HUES6 (cell line): ENCODE data around the gene FANCC.

Experiments
- H3K27ac ChIP-seq: 2 replicates; pipeline ENCODE4 v1.7.0; 2013; ENCODE audit warnings: low read depth, mild to moderate bottlenecking, low read length, inconsistent platforms
- H3K27me3 ChIP-seq: 2 replicates; pipeline ENCODE4 v1.6.1; 2013; ENCODE audit warnings: low read length; ENCODE audit not compliant: control insufficient read depth, insufficient read depth
- H3K36me3 ChIP-seq: 2 replicates; pipeline ENCODE4 v1.6.1; 2013; ENCODE audit warnings: low read length; ENCODE audit not compliant: control insufficient read depth, insufficient read depth
- H3K4me1 ChIP-seq: 2 replicates; pipeline ENCODE4 v1.6.1; 2013; ENCODE audit warnings: low read length; ENCODE audit not compliant: control insufficient read depth, insufficient read depth
- H3K4me3 ChIP-seq: 2 replicates; pipeline ENCODE4 v1.5.1; 2013; ENCODE audit warnings: low read depth, low read length
- H3K9ac ChIP-seq: one replicate; pipeline ENCODE4 v1.6.1; 2013; ENCODE audit warnings: mild to moderate bottlenecking, low read length
- H3K9me3 ChIP-seq: 2 replicates; pipeline ENCODE4 v1.6.1; 2013; ENCODE audit warnings: low read depth, low read length; ENCODE audit not compliant: control insufficient read depth, insufficient read depth

Gene FANCC

DNA sequence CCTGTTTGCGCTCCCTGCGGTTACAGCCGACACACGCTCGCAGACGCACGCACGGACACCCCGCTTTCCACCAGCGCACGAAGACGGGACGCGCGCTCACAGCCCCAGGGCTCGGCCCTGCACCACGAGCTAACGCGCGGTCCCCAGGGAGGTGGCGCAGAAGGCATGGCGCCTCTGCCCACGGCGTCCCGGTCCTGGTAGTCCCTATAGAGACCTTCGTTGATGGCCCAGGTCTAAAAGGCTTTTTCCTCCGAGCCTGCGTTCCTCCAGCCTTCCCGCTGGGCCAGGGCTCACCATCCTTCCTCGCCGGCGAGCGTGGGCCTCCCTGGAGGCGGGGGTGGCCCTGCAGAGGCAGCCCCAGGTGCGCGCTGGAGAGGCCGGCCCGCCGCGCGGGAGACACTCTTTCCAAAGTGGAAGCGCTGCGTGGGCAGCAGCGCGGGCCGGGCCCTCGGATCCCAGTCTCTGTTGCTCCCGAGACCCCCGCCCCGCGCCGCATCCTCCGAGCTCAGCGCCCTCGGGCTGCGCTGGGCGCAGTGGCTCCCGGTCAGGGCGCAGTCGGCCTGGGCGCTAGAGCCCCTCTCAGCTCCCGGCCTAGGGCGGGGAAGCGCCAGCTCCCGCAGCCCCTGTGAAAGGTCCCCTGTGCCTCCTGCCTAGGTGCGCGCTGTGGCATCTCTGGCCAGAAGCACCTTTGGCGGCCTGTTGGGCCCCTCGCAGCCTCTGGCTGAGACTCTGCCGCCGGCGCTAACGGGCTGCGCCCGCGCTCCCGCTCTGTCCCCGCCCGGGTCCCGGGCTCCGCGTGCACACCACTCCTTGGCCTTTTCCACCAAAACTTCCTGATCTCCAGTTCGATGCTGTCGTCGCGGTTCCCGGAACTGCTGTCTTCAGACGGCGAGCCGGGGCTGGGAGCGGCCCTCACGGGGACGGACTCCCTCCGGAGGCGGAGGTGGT, 31.9 kb upstream of the FANCC start:
- peak overlapping the region; percentile 63 for H3K9ac ChIP-seq
- peak overlapping the region; percentile 63 for H3K4me3 ChIP-seq
- no peaks in the 10 kb centered on the region for H3K36me3 ChIP-seq
- H3K9me3 ChIP-seq, result no peaks in the 10 kb centered on the region
- no peak overlapping the region for H3K27ac ChIP-seq
- H3K27me3 ChIP-seq, result peaks cover 35% of the 10 kb centered on the region
- no peaks in the 10 kb centered on the region for H3K4me1 ChIP-seq

DNA sequence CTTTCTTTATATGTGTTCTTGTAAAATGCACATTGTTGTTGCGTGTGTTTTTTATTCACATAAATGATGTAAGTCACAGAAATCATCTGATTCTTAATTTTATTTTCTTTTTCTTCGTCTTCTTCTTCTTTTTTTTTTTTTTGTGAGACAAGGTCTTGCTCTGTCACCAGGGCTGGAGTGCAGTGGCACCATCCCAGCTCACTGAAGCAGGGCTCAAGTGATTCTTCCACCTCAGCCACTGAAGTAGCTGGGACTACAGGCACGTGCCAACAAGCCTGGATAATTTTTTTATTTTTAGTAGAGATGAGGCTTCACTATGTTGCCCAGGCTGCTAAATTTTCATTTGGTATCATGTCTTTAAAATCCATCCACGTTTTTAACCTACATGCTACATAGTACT, 28.5 kb upstream of the FANCC start:
- no peak overlapping the region for H3K4me3 ChIP-seq
- H3K9ac ChIP-seq, result no peak overlapping the region
- no peaks in the 10 kb centered on the region for H3K4me1 ChIP-seq
- no peak overlapping the region for H3K27ac ChIP-seq
- no peaks in the 10 kb centered on the region for H3K36me3 ChIP-seq
- peaks cover 30% of the 10 kb centered on the region for H3K27me3 ChIP-seq
- H3K9me3 ChIP-seq, result no peaks in the 10 kb centered on the region

DNA sequence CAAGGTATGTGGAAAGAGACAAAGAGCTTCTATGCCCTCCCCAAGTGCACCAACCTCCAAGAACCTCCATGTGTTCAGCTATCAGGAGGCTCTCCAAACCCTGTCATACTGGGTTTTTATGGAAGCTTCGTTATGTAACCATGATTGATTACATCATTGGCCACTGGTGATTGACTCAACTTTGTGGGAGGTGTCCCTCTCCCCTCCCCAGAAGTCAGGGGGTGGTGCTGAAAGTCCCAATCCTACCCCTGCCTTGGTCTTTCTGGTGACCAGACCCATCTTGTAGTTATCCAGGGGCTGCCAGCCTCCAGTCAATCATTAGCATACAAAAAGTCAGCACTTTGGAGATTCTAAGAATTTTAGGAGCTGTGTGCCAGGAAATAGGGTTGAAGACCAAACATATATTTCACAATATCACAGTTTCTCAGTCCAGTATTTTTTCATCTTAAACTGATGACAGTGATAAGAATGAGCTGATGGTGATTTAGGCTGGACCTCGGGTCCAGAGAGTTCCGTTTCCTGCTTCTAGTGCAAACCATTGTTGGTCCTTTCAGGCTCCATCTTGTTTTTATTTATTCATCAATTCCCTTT, 27.3 kb upstream of the FANCC start:
- Histone ChIP-seq H3K9ac (no peak overlapping the region), H3K36me3 (no peaks in the 10 kb centered on the region), H3K27me3 (peaks cover 18% of the 10 kb centered on the region), H3K4me3 (no peak overlapping the region), H3K27ac (no peak overlapping the region), H3K4me1 (no peaks in the 10 kb centered on the region), H3K9me3 (no peaks in the 10 kb centered on the region)

DNA sequence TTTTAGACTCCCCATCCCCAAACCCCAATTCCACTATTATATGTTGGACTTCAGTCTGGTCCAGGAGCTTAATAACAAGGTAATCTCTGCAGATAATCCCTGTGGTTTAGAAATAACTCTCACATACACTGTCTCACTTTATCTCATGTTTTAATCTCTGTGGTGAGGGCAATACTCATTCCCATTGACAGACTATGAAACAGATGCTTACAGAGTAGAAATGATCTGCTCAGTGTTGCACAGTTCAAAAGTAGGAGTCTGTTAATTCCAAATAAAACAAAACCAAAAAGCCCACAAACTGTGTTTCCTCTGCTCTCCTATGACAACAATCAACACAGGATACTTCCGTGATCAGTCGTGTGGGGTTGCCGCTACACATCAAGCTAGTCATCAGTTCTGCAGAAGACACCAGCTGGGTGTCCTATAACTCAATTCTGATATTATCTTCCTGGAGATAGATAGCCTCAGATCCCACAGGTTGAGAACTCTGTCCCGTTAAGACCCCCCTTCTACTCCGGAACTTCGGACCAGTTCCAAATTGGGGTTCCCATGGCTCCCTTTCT, 26.3 kb upstream of the FANCC start:
- Histone ChIP-seq H3K27ac (no peak overlapping the region), H3K9me3 (no peaks in the 10 kb centered on the region), H3K9ac (no peak overlapping the region), H3K4me3 (no peak overlapping the region), H3K4me1 (no peaks in the 10 kb centered on the region), H3K36me3 (no peaks in the 10 kb centered on the region), H3K27me3 (peaks cover 8% of the 10 kb centered on the region)

DNA sequence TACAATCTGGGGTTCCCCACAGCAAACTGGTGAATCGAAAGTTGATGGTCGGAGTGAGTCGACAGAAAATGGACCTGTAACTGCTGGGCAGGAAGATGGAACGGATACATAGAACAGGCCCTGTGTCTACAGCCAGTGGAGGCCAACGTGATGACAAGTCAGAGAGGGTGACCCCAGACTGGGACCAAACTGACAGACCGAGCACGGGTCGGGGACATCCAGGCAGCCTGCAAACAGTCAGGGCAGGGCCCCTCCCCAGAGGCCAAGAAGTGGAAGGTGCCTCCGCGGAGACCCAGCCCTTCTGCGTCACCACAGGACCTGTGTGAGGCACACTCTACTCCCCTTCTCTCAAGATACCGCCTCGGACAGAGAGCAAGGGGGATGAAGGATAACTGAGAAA, 25.1 kb upstream of the FANCC start:
- no peaks in the 10 kb centered on the region for H3K4me1 ChIP-seq
- H3K36me3 ChIP-seq, result no peaks in the 10 kb centered on the region
- H3K27me3 ChIP-seq, result no peaks in the 10 kb centered on the region; the same call in 1 of the 2 replicates
- no peak overlapping the region for H3K27ac ChIP-seq
- H3K4me3 ChIP-seq, result no peak overlapping the region
- H3K9ac ChIP-seq, result no peak overlapping the region
- H3K9me3 ChIP-seq, result no peaks in the 10 kb centered on the region

DNA sequence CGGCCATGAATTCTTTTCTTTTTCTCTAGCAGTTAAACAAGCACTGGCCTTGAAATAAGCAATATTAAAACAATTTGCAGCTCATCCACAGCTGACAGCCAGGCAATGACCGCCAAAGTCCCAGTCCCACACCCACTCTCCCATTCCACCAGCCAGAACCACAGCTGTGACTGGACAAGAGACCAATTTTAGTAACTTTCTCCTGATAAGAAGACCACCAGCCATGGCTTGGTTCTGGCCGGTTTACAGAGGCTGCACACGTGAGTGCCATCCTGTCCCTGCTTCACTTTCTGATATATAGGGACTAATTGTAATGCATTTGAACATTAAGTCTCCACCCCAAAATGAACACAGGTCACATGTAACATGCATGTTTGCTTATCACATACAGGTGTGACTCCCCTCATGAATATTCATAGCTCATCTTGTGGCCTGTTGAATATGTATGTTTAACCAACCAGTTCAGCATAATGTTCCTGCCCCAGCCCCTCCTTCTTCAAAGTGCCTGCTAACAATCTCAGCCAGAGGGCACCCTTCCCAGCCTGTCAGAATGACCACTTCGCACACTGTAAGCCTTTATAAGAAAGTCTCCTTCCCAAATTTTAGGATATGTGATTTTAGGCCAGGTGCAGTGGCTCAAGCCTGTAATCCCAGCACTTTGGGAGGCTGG, 23.9 kb upstream of the FANCC start:
- H3K36me3 ChIP-seq, result no peaks in the 10 kb centered on the region
- no peak overlapping the region for H3K9ac ChIP-seq
- no peak overlapping the region for H3K27ac ChIP-seq
- no peak overlapping the region for H3K4me3 ChIP-seq
- no peaks in the 10 kb centered on the region for H3K4me1 ChIP-seq
- no peaks in the 10 kb centered on the region for H3K27me3 ChIP-seq
- no peaks in the 10 kb centered on the region for H3K9me3 ChIP-seq

DNA sequence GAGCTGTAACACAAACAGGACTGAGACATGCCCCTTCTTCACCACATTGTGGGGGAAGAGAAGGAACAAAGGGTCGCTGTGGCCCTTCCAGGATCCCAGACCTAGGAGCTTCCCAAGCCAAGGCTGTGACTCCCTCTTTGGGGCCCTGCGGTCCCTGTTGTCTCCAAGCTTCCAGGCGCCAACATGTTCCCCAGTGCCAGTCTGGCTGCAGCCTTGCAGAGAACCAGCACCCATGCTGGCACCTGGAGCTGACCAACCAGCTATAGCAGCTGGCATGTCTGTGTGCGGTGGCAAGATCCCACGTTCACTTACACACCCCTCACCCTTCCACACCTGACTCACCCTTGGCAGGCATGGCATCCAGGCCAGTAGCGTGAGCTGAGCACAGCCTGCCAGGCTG, 20.7 kb upstream of the FANCC start:
- H3K27me3 ChIP-seq, result no peaks in the 10 kb centered on the region
- H3K9ac ChIP-seq, result no peak overlapping the region
- no peak overlapping the region for H3K27ac ChIP-seq
- H3K36me3 ChIP-seq, result no peaks in the 10 kb centered on the region
- H3K4me1 ChIP-seq, result no peaks in the 10 kb centered on the region
- H3K9me3 ChIP-seq, result no peaks in the 10 kb centered on the region; the same call in 1 of the 2 replicates
- no peak overlapping the region for H3K4me3 ChIP-seq

DNA sequence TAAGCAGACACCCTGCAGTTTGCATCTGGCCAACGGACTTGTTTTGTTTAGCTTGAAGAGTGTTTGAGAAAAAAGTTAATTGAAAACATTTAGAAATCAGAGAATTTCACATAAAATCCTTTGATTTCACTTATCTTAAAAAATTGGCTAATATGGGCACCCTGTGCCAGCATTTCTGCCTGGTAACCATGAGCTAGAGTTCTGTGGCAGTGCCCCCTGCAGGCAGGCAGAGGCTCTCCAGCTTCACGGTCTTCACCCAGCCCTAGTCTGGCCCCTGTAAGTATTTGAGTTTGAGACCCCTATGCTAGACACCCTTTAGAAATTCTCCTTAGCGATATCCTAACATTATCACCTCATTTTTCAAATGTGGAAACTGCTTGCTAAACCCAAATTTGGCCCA, 18.8 kb upstream of the FANCC start:
- no peak overlapping the region for H3K4me3 ChIP-seq
- H3K27ac ChIP-seq, result no peak overlapping the region
- no peak overlapping the region for H3K9ac ChIP-seq
- no peaks in the 10 kb centered on the region for H3K36me3 ChIP-seq
- H3K4me1 ChIP-seq, result no peaks in the 10 kb centered on the region
- H3K9me3 ChIP-seq, result peaks cover 8% of the 10 kb centered on the region; the same call in 1 of the 2 replicates
- no peaks in the 10 kb centered on the region for H3K27me3 ChIP-seq

DNA sequence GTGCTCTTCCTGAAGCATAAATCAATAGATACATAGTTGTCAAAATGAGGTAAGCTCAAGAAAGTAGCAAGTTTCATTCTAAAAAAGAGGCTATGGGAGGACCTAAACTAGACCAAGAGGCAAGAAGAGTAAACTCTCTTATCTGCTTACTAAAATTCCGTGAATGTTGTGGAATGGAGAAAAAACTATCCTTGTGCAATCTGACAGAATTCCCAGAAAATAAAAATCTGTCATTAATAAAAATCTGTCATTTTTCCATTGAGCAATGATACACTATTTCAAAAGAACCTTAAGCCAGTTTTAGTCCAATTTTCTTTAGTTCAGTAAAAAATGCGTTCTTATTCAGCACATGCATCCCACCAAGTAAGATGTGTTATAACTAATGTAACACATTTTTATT, 15.9 kb upstream of the FANCC start:
- Histone ChIP-seq H3K9me3 (peaks cover 20% of the 10 kb centered on the region; the same call in 1 of the 2 replicates), H3K27me3 (no peaks in the 10 kb centered on the region), H3K36me3 (no peaks in the 10 kb centered on the region), H3K27ac (no peak overlapping the region), H3K9ac (no peak overlapping the region), H3K4me1 (no peaks in the 10 kb centered on the region), H3K4me3 (no peak overlapping the region)

DNA sequence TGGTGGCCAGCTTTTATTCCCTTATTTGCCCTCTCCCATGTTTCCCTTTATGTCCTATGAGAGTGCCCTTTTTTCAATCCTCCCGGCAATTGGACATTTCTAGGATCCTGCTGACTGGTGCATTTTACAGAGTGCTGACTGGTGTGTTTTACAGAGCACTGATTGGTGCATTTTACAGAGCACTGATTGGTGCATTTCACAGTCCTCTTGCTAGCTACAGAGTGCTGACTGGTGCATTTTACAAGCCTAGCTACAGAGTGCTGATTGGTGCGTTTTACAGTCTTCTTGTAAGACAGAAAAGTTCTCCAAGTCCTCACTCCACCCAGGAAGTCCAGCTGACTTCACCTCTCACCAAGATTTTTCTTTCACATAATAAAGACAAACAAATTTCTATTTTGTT, 15.4 kb upstream of the FANCC start:
- no peaks in the 10 kb centered on the region for H3K36me3 ChIP-seq
- H3K4me1 ChIP-seq, result no peaks in the 10 kb centered on the region
- H3K9ac ChIP-seq, result no peak overlapping the region
- H3K27me3 ChIP-seq, result no peaks in the 10 kb centered on the region
- peaks cover 24% of the 10 kb centered on the region for H3K9me3 ChIP-seq
- no peak overlapping the region for H3K27ac ChIP-seq
- H3K4me3 ChIP-seq, result no peak overlapping the region
